Liver (tissue), 9 donors: Measurements from ENCODE around the gene ZNF22. TPM values are rescaled to one million over a fixed set of nuclear protein-coding genes. Genes with fewer than 3 reads are reported as not detected.

Experiments used
- DNase-seq: peaks from one replicate; pipeline ENCODE4 v3.0.0-alpha.2; 2017; ENCODE audit warnings: low spot score
- H3K27ac ChIP-seq, 2 donors: one replicate each; pipeline ENCODE4 v1.7.0; 2013; ENCODE audit warnings: inconsistent platforms in 2 of 2, low read length in 2 of 2, control low read depth in 1 of 2, low read depth in 1 of 2, mild to moderate bottlenecking in 1 of 2
- H3K27me3 ChIP-seq, 4 donors: one replicate each; pipeline versions ENCODE4 v1.6.1 to v1.7.0; 2013; ENCODE audit warnings: low read length in 3 of 4, inconsistent platforms in 1 of 4, mild to moderate bottlenecking in 1 of 4, moderate library complexity in 1 of 4; ENCODE audit not compliant: control insufficient read depth in 4 of 4, insufficient read depth in 4 of 4
- H3K36me3 ChIP-seq, 4 donors: one replicate each; pipeline versions ENCODE4 v1.6.1 to v1.7.0; 2013; ENCODE audit warnings: low read length in 3 of 4, mild to moderate bottlenecking in 3 of 4, low read depth in 1 of 4, moderate library complexity in 1 of 4; ENCODE audit not compliant: control insufficient read depth in 4 of 4, insufficient read depth in 3 of 4
- H3K4me1 ChIP-seq, 4 donors: one replicate each; pipeline versions ENCODE4 v1.6.1 to v1.7.0; 2013; ENCODE audit warnings: low read length in 3 of 4, mild to moderate bottlenecking in 3 of 4, moderate library complexity in 1 of 4; ENCODE audit not compliant: control insufficient read depth in 4 of 4, insufficient read depth in 4 of 4
- H3K4me3 ChIP-seq, 3 donors: one replicate each; pipeline versions ENCODE4 v1.6.1 to v1.7.0; 2013; ENCODE audit warnings: low read length in 3 of 3, control low read depth in 1 of 3, low read depth in 1 of 3, mild to moderate bottlenecking in 1 of 3
- H3K9ac ChIP-seq, 2 donors: one replicate each; pipeline ENCODE4 v1.7.0; 2013; ENCODE audit warnings: low read length in 2 of 2, mild to moderate bottlenecking in 2 of 2, moderate library complexity in 2 of 2, control low read depth in 1 of 2, low read depth in 1 of 2
- H3K9me3 ChIP-seq, 4 donors: one replicate each; pipeline versions ENCODE4 v1.6.1 to v1.7.0; 2013; ENCODE audit warnings: low read length in 3 of 4; ENCODE audit not compliant: control insufficient read depth in 4 of 4
- ATF3 ChIP-seq: IDR thresholded peaks from 2 replicates; pipeline ENCODE4 v1.6.1; 2016; ENCODE audit warnings: antibody characterized with exemption
- CTCF ChIP-seq: fragments of 150-350 bp; IDR thresholded peaks from 2 replicates; pipeline ENCODE4 v1.5.1; 2017; ENCODE audit warnings: improper control_type of control experiment, low read depth, low read length; ENCODE audit not compliant: missing input control
- EGR1 ChIP-seq, 2 donors: IDR thresholded peaks; 2 replicates each; pipeline ENCODE4 v1.6.1; 2016 to 2018; ENCODE audit warnings: antibody characterized with exemption in 2 of 2, low read depth in 2 of 2
- GABPA ChIP-seq, 2 donors: IDR thresholded peaks in 1 of 2; conservative IDR thresholded peaks in 1 of 2; 2 replicates each; pipeline ENCODE4 v1.6.1; 2016; ENCODE audit warnings: antibody characterized with exemption in 2 of 2, mild to moderate bottlenecking in 1 of 2, moderate library complexity in 1 of 2
- JUND ChIP-seq, 2 donors: IDR thresholded peaks; 2 replicates each; pipeline ENCODE4 v1.6.1; 2016; ENCODE audit warnings: antibody characterized with exemption in 2 of 2
- NR2F2 ChIP-seq: IDR thresholded peaks from 2 replicates; pipeline ENCODE4 v1.6.1; 2016; ENCODE audit warnings: antibody characterized with exemption
- REST ChIP-seq: IDR thresholded peaks from 2 replicates; pipeline ENCODE4 v1.6.1; 2016; ENCODE audit warnings: antibody characterized with exemption, mild to moderate bottlenecking
- RXRA ChIP-seq, 2 donors: IDR thresholded peaks; 2 replicates each; pipeline ENCODE4 v1.6.1; 2017 to 2018; ENCODE audit warnings: antibody characterized with exemption in 2 of 2, mild to moderate bottlenecking in 1 of 2
- YY1 ChIP-seq: IDR thresholded peaks from 2 replicates; pipeline ENCODE4 v1.6.1; 2016; ENCODE audit warnings: antibody characterized with exemption, mild to moderate bottlenecking
- ZBTB33 ChIP-seq: IDR thresholded peaks from 2 replicates; pipeline ENCODE4 v1.6.1; 2016; ENCODE audit warnings: antibody characterized with exemption
- WGBS: extraction: QIAGEN DNeasy Blood & Tissue Kit; methylation state at CpG from one replicate; pipeline ENCODE4 v1.1.7; 2013; 5-methylcytosine and 5-hydroxymethylcytosine counted together
- polyA plus RNA-seq, 2 donors: library from polyadenylated mRNA; stranded (reverse) in 1 of 2; unstranded in 1 of 2; fragments of 200-250 nt in 1 of 2; fragments of >200 nt in 1 of 2; fragmentation: Nextera tagmentation in 1 of 2; extraction: Ambion mirVana in 1 of 2; gene quantifications; one replicate each; pipeline versions ENCODE4 v1.2.1 to v1.2.3, GENCODE V29; 2013 to 2015
- total RNA-seq, 2 donors: library from RNA; depleted of rRNA; stranded (reverse); fragments of >200 nt; gene quantifications; one replicate each; pipeline ENCODE4 v1.2.3, GENCODE V29; 2014
- donor health status: healthy.
- donor health status: healthy.
- donor health status: healthy.
- donor health status: healthy.
- donor health status: healthy.

ZNF22 gene
- total and polyA plus RNA-seq, 4 donors: 10.3 to 22.6 (median 20.3) TPM

GRCh38 chr10:44986670-44987069 is 14.1 kb upstream of the ZNF22 start:
- DNase-seq: no peak
- Histone ChIP-seq H3K27me3 (no peaks in the 10 kb centered on the region), H3K9me3 (no peaks in the 10 kb centered on the region), H3K9ac (no peak overlapping the region), H3K4me1 (peaks cover 24 to 31% (median 30%) of the 10 kb centered on the region in 4 donors), H3K27ac (no peak overlapping the region), H3K36me3 (no peaks in the 10 kb centered on the region), H3K4me3 (no peak overlapping the region)
- TF ChIP-seq NR2F2: peak; percentile 35
- TF ChIP-seq JUND (IDR thresholded peaks at IDR 0.05): no peak
- 74% methylated on average over 3 of the region's 3 CpGs for WGBS

GRCh38 chr10:44988957-44989585 is 11.7 kb upstream of the ZNF22 start:
- H3K9me3 ChIP-seq: no peaks in the 10 kb centered on the region
- no peak overlapping the region for H3K27ac ChIP-seq
- 92% methylated on average over 10 of the region's 10 CpGs for WGBS
- peaks cover 32 to 44% (median 36%) of the 10 kb centered on the region in 4 donors for H3K4me1 ChIP-seq
- DNase-seq: no peak
- no peaks in the 10 kb centered on the region for H3K27me3 ChIP-seq
- no peaks in the 10 kb centered on the region for H3K36me3 ChIP-seq
- TF ChIP-seq GABPA (IDR thresholded peaks at IDR 0.05 in 1 of 2, conservative IDR thresholded peaks at IDR 0.05 in 1 of 2) (no peak), EGR1 (IDR thresholded peaks at IDR 0.05; ENCODE audit: low read depth in 2 of 2) (no peak), YY1 (no peak), ATF3 (no peak), ZBTB33 (no peak), REST (no peak), CTCF (no peak), RXRA (IDR thresholded peaks at IDR 0.05) (no peak)
- no peak overlapping the region for H3K9ac ChIP-seq
- no peak overlapping the region for H3K4me3 ChIP-seq
